Measurements from ENCODE around the gene SGCD.

SGCD gene

DNA sequence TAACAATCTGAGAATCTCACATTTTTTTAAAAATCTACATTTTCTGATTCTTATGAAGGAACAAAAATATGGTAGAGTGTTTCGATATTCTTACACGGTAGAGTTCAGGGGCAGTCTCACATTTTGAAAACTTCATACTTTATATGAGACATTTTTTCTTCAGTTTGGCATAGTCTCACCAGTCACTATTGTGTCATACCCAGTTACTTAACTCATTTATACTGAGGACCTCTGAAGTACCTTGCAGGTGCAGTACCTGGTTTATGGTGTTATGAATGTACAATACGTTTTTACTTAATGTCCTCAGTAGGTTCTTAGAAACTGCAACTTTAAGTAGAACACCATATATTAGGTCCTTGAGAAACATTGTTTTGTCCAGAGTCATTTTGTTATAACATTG is 196.6 kb downstream of the SGCD start:
- DNase-seq: no peak

DNA sequence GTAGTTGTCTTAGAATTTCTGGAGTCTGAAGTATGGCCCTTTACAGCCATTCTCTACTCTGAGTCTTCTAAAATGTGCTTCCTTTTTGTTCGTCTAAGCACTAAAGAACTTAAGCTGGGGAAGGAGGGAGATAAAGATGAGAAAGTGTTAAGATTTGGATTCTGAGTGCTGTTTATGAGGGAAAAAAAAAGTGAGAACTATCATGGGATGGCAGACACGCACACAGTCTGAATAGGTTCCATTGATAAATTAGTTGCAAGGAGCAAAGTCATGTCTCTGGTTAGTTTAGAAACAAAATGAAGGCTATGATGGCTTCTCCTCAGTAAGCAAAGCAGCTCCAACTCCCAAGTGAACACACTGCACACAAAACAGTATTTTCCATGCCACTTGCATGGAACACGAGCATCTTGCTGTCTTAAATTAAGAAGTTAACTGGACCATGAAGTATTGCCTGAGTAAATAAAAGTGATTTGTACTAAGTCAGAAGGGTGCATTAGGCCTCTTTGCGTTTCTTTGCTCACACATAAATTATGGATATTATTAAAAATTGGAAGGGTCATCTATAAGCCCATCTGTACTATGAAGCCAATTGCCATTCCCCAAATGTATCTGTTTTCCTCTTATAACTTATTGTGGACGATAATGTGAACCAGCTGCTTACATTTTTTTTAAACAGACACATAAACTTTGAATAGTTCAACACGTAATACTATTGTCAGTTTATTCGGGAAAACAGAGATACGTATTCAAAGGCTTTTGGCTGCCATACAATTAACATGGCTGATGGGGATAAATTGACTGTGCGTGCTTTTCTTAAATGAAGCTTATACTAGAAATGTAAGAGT is 199.3 kb downstream of the SGCD start:
- DNase-seq: no peak

DNA sequence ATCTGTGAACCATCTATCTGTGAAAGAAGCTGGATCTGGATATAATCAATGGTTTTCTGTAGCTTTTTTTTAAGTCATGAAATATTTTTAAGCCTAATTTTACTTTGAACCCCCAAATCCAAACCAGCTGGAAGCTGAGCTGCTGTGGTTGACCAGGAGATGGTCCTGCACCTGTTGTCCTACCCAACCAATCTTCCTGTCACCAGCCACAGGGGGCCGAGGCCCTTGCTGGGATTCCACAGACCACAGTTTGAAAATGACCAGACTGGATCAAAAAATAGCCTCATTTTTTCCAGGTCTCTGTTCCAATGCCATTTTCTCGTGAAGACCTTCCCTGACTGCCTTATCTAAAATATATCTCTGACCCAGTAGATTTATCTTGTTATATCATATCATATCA is 200.6 kb downstream of the SGCD start:
- no peak for DNase-seq

DNA sequence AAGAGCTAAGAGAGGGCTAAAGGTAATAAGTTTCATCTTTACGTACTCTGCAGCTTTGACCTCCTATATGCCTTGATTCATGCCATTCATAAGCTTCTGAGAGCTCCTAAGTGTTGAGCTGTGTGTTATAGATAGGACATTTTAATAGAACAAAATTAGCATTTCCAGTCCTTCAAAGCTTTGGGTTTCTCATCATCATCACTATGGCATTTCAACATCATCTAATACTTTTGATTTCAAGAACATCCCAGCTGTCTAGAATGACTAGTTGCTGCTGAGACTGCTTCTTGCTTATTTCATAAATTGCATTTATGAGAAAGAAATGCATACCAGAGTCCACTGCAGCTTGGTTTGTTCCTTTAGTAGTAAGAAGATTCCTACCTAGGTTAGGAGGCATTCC is 201.7 kb downstream of the SGCD start:
- no peak for DNase-seq

DNA sequence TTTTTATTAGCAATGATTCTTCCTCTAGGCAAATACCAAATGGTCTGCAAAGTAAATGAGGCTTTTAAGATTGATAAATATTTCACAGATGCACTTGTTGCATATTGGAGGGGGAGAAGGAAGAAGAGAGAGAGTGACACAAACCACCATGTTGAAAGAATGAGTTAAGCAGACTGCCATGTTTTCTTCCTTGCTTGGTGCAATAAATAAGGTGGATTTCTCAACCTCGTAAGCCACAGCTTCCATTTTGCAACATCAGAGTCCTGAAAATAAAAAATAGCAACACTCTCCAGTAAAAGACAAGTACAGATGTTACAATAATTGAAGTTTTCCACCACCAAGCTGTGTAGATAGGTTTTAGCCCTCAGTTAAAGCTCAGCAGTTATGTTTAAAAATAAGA is 202.9 kb downstream of the SGCD start:
- DNase-seq: no peak

DNA sequence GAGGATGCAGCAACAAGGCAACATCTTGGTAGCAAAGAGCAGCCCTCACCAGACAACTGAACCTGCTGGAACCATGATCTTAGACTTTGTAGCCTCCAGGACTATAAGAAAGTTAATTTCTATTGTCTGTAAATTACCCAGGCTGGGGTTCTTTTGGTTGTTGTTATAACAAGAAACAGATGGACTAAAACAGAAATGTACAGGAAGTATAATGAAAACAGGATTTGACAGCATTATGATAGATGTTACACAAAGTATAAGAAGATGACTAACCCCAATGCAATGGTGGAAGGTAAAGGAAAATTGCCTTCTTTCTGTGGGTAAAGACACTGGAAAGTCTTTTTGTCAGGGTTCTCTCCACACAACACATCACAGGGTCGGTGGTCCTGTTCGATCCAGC is 204.2 kb downstream of the SGCD start:
- DNase-seq: no peak

DNA sequence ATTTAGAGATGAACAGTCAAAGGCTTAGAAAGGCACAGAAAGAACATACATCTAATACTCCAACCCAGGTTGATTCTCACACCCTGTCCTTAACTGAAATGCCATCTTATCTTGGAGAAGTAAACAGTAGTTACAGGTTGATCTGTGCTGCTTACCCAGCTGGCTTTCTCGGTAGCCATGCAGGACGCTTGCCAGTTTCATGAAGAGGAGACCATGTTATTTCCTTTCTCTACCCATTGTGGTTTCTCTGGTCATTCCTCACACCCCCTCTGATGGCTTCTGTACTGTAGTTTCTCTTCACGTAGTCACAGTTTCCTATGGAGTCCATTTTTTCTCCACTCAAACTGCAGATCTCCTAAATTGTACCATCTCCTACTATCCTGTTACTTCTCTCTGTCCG is 206.0 kb downstream of the SGCD start:
- no peak for DNase-seq

DNA sequence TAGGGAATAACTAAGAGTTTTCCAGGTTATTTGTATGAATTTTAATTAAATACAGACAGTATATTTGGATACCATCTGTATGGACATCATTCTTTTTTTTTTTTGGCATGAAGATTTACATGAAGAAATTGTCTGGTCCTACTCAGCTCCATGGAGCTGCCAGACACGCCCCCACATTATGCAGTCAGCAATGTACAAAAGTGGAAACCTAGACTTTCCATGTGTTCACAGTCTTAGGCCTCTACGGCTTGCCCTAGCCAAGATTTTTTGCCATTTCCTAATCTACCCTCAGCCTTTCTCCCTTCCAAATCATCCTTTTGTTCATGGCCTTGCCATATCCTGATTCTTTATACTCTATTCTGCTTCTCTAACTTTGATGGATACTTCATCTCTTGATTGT is 207.1 kb downstream of the SGCD start:
- no peak for DNase-seq

DNA sequence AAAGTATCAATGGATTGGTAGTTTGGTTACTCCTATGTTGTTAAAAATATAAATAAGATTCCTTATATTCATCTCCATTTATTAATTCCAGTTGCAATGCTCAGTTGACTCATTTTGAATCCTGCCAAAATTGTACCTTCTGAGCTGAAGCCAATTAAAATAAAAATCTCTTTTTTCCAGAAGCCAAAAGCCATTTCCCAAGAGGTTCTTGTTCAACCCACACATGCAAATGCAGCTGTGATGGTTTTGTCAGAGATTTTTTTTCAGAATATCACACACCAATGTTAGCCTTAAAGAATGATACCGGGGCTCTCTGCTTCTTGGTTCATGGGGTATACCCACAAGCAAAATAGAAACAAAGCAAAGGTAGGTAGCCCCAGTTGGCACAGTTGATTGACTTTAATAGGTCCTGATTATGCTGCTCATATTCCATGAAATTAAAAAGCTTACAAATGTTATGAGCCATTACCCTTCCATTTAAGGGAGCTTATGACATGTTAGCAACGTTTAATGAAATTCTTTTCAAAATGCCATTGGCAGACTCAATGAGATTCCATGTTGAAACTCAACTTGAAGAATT is 208.0 kb downstream of the SGCD start:
- DNase-seq: no peak

DNA sequence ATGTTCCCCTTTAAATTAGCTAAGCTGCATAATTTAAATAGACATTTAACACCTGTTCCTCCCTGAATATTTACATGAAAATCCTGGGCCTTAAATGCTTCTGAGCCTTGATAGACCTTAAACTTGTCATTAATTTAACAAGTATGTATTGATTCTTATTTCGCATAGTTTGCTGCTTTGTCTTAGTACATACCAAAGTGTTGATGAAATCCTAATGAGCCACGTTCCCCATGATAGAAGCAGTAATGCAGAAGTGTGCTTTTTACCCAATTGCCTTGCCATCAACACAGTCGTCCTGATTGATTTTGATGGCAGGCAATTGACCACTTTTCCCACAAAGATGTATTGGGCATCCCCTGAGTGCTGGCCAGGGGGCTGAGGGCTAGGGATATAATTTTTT is 213.5 kb downstream of the SGCD start:
- no peak for DNase-seq

DNA sequence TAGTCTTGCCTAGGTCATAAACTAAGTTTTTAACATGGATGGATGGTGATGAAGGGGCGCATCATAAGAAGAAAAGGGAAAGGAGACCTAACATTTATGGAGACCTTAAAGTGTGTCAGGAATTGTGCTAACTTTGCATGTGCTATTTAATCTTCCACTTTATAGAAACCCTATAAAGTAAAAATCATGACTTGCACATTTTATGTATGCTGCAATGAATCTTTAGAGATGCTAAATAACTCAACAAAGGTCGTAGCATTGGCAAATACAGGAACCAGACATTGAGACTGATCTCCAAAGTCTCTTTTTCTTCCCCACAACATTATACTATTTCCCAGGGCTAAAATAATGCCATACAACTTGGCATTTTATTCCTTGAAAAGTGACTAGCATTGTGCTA is 214.6 kb downstream of the SGCD start:
- DNase-seq: no peak

DNA sequence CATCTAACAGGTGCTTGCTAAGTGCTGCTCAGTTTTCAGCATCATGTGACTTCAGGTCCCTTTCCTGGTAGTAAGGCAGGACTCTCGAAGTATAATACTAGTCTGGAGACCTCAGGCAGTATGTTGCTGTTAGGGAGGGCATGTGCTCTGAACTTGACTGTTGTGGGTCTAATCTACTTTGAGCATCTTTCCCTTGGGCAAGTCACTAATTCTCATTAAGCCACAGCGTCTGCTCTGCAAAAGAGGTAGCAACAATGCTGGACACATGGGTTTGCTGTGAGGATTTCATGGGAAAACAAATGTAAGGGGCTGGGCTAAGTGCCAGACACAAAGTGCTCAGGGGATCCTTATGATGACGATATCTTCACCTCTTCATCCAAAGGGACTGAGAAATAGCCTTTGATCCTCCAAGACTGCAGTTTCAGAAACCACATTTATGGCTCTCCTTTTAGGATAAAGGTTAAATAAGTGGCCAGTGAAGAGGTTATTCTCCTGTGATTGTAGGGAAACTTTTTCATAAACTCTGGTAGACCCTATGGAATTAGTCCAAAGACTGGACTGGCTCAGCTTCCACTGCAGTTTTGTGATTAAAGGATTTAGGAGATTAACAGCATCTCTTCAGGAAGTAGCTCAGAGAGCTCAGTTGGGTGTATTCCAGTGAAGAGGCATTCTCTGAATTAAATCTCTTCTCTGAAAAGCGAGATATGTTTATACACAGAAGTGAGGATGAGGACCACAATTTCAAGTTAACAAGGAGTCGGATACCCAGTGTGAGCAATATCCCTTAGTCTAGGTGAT is 216.6 kb downstream of the SGCD start:
- no peak for DNase-seq

DNA sequence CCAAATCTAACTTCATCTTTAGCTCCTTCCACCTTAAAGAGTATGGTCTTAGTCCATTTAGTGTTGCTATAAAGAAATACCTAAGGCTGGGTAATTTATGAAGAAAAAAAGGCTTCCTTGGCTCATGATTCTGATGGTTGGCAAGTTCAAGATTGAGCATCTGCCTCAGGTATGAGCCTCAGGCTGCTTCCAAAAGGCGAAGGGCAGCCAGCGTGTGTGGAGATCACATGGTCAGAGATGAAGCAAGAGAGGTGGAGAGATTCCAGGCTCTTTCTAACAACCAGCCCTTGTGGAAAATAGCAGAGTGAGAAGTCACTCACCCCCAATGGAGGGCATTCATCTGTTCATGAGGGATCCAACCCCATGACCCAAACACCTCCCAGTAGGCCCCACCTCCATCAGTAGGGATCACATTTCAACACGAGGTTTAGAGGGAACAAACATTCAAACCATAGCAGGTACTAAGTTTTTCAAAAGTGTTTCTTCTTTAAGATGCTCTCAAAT is 225.9 kb downstream of the SGCD start:
- DNase-seq: no peak

DNA sequence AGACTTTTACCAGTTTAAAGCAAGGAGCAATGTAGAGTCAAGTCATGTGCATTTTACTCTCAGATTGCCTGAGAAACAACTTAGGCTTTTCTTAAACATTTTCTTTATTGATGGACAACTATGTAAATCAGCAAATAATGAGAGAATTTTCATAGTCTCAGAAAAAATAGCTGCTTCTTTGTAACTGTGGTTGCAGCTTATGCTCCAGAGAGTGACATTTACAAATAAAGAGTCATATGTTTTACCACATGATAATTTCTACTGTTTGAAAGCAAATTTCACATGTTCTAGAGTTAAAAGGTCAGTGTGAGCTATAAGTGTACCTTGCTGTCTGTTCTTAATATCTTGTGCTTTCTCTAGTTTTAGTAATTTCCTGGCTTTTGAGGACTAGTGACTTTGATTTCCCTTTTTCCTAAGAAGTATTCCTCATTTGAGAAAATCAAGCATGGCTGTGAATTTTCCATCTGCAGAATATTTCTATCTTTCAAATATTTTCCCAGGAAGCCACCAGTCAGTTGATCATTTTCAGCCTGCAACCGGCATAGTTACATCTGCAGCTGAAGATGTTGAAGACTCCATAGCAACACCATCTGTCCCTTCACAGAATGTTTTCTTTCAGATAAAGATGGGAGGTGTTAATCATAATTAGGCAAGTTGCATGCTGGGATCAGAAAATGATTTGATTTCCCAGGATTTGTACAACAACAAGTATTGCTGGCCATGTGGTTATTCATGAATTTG is 229.9 kb downstream of the SGCD start:
- no peak for DNase-seq

DNA sequence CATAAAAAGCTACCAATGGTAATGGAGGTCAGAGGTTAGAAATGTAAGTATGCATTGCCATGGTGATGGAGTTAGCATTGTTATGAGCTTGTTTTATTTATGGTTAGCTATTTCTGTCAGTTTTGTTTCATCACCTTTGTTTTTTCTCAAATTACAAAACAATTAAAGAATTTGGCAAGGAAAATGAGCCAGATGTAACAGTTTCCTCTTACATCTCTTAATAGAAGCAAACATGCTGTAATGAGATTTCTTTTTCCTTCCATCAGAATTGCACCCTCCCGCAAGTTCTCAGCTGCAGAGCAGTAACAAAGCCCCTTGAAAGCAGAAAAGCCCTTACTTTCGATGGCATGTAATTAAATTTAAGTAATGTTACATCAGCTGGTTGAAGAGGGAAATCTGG is 233.0 kb downstream of the SGCD start:
- DNase-seq: no peak

DNA sequence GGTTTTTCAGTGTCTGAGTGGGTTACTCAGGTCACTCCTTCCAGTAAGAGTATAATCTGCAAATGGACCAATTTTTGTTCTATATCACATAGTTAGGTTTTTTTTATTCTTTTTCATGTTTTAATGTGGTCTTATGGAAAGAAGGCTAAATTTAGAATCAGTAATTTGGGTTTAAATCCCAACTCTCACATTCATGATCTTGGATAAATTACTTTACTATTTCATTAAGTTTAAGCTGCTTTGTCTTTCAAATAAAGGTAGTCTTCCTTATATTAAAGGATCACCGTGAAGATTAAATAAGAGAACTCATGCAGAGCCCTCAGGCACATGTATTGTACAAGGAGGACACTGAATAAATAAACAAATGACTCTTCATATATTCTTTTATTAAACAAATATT is 234.7 kb downstream of the SGCD start:
- no peak for DNase-seq

DNA sequence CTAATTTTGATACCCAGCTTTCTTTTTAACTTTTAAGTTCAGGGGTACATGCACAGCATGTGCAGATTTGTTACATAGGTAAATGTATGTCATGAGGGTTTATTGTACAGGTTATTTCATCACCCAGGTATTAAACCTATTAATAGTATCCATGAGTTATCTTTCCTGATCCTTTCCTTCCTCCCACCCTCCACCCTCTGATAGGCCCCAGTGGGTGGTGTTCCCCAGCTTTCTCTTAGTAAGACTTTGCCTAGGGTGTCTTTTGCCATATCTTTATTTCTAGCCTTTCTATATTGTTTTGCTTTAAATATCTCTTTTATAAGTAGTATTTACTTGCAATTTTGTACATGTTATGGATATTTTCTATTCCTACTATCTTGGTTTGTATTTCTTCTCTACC is 243.7 kb downstream of the SGCD start:
- no peak for DNase-seq

DNA sequence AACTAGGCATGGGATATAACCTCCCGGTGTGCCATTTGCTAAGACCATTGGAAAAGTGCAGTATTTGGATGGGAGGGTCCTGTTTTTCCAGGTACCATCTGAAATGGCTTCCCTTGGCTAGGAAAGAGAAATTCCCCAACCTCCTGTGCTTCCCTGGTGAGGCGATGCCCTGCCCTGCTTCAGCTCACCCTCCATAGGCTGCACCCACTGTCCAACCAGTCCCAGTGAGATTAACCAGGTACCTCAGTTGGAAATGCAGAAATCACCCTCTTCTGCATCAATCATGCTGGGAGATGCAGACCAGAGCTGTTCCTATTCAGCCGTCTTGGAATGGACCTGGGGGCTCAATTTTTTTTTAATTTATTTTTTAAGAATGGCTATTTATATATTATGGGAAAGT is 254.8 kb downstream of the SGCD start:
- no peak for DNase-seq

DNA sequence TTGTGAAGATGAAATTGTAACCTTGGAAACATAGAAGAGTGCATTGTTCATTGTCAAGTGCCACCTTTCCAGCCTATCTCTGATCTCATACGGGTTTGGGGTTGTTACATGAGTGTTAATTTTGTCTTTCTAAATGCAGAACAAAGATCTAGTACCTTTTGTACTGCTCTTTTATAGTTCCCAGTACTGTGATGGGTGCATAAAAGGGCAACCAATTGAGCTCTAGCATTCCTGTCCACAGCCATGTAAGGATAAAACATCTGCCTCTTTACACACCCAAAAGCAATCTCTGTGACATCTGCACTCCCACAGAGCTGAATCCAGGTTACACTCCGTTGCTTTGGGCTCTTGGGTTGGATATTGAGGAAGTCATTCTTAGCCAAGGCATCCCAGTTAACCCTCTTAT is 255.2 kb downstream of the SGCD start:
- DNase-seq: no peak

DNA sequence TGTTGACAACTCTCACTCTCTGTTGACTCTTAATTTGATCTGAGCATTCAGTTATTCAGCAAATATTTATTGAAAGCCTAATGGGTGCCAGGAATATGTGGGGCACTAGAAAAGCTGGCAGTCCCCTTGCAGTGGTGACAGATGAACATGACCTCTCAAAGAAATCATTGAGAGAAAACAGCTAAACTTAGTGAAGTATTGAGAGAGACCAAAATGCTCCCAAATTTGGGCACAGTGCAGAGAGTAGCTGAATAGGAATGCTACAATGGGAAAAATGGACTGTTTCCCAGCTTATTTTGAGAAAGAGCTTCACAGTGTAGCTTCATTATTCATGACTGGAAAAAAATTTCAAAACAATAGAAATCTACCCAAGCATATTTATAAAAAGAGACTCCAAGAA is 257.9 kb downstream of the SGCD start:
- no peak for DNase-seq

DNA sequence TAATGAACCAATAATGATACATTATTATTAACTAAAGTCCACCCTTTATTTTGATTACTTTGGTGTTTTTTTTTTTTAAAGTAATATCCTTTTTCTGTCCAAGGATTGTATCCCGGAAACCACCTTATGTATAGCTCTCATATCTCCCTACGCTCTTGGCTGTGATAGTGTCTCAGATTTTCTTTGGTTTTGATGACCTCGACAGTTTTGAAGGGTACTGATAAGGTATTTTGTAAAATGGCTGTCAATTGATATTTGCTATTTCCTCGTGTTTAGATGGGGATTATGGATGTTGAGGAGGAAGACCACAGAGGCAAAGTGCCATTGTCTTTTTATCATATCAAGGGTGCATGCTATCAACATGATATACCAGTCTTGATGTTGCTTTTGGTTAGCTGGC is 259.0 kb downstream of the SGCD start:
- no peak for DNase-seq

DNA sequence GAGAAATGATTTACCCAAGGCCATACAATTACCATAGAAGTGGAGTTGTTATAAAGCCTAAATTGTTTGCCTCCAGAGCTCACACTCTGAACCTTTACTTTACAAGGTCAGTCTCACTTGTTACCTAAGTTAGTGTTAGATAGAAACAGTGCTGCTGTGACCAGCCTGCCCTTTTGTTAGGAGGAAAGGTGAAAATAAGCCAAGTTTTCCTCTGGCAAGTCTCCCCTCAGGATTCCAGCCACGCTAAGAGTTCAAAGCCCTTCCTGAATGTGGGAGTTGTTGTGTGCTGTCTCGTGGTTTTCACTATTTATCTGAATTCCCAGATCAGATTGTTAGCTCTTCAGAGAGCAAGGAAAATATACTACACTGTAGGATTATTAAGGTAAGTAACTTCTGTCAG is 260.0 kb downstream of the SGCD start:
- DNase-seq: no peak

DNA sequence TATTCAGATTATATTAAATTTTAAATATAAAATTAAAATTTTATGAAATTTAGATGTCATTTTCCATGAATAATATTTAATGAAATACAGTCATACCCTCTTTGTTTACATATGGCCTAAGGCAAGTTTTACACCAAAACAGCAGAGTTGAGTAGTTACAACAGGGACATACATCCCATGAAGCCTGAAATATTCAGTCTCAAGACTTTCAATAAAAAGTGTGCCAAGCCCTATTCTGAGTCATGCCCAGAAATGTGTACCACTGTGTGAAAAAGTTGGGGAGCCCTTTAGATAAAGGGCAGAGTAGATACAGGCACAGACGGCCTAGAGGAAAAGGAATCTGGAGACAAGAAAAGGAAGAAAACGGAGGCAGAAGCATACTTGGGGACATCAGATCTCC is 261.3 kb downstream of the SGCD start:
- DNase-seq: no peak
